ENCODE measurements around the gene GNAS.

DNA sequence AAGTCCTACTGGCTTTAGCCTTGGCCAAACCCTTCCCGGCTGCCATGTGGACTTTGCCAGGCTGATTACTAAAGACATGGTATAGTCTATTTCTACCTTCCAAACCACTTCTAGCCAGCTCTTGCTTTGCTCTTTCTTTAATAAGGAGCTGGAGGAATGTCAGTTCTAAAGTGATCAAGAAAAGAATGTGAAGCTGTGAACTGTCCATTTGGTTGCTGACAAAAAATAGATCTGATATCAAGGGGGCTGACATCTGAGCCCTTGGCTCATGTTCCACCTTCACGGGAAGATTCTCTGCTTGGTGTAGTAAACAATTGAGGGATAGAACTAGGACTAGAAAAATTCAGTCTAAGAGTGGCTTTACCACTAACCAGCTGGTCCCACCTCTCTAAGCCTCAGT, 24.4 kb upstream of the GNAS start:
- TF ChIP-seq, protein P1, sequence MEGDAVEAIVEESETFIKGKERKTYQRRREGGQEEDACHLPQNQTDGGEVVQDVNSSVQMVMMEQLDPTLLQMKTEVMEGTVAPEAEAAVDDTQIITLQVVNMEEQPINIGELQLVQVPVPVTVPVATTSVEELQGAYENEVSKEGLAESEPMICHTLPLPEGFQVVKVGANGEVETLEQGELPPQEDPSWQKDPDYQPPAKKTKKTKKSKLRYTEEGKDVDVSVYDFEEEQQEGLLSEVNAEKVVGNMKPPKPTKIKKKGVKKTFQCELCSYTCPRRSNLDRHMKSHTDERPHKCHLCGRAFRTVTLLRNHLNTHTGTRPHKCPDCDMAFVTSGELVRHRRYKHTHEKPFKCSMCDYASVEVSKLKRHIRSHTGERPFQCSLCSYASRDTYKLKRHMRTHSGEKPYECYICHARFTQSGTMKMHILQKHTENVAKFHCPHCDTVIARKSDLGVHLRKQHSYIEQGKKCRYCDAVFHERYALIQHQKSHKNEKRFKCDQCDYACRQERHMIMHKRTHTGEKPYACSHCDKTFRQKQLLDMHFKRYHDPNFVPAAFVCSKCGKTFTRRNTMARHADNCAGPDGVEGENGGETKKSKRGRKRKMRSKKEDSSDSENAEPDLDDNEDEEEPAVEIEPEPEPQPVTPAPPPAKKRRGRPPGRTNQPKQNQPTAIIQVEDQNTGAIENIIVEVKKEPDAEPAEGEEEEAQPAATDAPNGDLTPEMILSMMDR (conservative IDR thresholded peaks at IDR 0.05; ENCODE audit: low read length), result no peak
- no peak for TF ChIP-seq EZH2phosphoT487 (IDR thresholded peaks at IDR 0.05; ENCODE audit: borderline replicate concordance)
